ENCODE data around the gene CACNA1D.

CACNA1D gene

DNA sequence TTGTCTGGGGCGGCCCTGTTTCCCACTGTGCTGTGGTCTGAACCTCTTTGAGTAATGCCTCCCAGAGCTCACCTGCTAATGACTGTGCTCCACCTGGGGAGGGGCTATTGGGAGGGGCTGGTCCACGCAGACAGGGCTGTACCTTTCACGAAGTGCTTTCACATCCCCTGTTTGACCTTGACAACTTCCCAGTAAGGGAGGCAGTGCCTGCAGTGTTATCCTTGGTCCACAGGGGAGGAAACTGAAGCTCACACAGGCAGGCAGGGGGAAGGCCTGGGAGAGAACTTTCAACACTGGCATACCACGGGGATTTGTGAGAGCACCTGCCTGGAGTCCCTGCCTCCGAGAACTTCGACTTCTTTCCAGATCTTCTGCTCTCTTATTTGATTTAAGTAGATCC, 91.2 kb downstream of the CACNA1D start:
- TF ChIP-seq, protein P1, sequence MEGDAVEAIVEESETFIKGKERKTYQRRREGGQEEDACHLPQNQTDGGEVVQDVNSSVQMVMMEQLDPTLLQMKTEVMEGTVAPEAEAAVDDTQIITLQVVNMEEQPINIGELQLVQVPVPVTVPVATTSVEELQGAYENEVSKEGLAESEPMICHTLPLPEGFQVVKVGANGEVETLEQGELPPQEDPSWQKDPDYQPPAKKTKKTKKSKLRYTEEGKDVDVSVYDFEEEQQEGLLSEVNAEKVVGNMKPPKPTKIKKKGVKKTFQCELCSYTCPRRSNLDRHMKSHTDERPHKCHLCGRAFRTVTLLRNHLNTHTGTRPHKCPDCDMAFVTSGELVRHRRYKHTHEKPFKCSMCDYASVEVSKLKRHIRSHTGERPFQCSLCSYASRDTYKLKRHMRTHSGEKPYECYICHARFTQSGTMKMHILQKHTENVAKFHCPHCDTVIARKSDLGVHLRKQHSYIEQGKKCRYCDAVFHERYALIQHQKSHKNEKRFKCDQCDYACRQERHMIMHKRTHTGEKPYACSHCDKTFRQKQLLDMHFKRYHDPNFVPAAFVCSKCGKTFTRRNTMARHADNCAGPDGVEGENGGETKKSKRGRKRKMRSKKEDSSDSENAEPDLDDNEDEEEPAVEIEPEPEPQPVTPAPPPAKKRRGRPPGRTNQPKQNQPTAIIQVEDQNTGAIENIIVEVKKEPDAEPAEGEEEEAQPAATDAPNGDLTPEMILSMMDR (IDR thresholded peaks at IDR 0.05): no peak

DNA sequence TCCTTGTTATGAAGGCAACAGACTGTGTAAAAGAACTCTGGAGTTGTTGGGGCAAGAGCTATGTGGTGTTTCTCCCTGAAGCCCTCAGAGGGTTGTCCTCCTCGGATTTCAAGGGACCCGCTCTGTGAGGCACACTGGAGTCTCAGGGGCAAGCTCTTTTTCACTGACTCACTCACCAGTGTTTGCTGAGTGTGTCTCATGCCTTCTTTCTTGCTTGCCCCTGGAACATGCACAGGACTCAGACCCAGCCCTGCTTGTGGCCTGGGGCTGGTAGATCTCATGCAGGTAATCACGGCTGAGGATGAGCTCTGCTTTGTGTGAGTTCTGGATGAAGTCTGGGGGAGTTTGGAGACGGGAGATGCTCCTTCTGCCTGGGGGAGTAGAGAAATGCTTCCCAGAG, 93.7 kb downstream of the CACNA1D start:
- TF ChIP-seq, protein P1 (IDR thresholded peaks at IDR 0.05): no peak

DNA sequence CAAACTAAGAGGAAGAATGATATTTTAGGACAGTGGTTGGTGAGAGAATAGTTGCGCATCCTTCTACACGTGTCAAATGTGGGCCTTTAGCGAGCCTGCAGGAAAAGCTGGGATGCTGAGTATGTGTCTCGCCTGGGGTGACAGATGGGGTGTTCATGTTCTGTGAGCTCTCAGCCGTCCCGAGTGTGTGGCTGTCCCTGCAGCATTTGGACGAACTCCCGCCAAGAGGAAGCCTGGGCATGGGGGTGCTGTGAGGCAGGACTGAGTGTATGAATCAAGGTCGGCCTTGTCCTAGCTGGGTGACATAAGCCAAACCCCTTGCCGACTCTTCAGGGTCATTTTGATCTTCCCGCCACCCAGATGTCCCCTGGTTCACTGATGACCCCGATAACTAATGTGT, 94.8 kb downstream of the CACNA1D start:
- TF ChIP-seq, protein P1 (IDR thresholded peaks at IDR 0.05): no peak

DNA sequence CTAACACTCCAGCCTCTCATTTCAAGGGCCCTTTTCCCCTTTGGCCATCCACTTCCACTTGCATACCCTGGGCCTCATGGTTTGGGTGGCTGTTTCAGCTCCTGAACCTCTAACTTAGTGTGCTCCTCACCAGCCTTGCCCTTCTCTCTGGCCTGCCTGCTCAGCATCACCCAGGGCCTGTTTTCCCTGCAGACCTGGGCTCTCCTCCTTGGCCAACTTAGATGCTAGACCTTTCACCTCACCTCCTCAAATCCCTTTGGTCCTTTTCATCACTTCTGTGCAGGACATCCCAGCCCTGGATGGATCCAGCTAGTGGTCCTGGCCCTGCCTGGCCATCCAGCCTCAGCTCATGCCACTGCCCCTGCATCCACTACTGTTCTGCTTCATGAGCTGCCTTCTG, 95.4 kb downstream of the CACNA1D start:
- TF ChIP-seq, protein P1 (IDR thresholded peaks at IDR 0.05): no peak

DNA sequence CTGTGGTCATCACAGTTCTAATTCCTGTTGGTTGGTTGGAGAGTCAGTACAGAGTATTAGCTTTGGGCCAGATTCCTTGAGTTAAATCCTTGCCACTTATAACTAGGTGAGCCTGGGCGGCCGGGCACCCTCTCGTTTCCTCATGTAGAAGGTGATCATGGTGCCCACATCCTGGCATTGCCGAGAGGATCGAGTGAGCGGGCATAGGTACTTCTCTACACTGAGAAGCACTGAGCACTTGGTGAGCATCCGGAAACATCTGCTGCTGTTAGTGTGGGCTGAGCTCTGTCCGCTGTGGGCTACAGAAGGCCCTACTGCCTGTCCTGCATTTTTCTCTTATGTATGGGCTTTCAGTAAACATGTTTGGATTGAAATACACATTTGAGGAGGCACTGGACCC, 96.2 kb downstream of the CACNA1D start:
- TF ChIP-seq, protein P1 (IDR thresholded peaks at IDR 0.05): no peak

DNA sequence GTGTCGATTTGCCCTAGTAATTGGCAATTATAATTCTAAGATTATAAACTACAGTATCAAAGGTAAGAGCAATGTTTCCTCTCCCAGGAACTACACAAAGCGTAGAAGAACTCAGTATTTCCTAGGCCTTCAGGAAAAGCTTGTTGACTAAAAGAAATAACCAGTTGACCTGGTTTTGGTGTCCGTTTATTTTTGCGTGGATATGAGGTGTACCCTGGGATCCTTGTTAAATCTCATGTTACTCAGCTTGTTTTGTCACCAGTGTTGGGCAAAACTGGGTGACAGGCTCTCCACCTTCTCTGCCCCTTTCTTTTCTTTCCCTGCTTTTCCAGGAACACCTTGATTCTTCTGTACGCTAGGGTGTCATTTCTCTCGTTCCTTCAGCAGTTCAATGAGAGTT, 97.2 kb downstream of the CACNA1D start:
- TF ChIP-seq, protein P1 (IDR thresholded peaks at IDR 0.05): no peak

DNA sequence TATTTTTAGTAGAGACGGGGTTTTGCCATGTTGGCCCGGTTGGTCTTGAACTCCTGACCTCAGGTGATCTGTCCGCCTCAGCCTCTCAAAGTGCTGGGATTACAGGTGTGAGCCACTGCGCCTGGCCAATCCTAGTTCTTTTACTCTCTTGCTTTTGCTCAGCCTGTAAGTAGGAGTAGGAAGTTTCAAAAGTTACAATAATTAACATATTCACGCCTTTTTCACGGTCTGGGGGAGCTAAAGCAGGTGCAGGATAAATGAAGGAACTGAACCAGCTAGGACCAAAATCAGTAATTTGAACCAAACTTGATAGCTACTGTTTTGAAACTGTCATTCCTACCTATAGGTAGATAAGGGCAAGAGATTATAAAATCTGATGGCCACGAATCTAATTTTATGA, 98.5 kb downstream of the CACNA1D start:
- TF ChIP-seq, protein P1 (IDR thresholded peaks at IDR 0.05): no peak

DNA sequence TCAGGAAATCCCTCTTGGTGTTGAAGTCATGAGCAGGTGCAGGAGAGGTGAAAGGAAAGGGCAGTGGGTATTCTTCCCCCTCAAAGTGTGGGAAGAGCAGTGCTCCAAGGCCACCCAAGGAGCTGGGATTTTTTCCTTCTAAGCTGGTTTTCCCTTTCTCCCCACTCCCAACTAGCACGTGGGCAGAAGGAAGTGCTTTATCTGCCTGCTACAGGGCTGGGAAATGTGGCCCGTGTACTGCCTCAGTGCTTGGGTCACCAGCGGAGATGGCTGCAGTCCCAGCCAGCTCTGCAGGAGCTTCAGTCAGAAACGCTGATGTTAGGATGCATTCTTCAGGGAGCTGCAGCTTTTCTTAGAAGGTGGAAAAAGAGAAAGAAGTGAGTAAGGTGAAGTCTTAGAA, 99.2 kb downstream of the CACNA1D start:
- TF ChIP-seq, protein P1 (IDR thresholded peaks at IDR 0.05): no peak

Measured in LNCAP (cell line).